ENCODE measurements around the gene RARB.

Gene RARB

DNA sequence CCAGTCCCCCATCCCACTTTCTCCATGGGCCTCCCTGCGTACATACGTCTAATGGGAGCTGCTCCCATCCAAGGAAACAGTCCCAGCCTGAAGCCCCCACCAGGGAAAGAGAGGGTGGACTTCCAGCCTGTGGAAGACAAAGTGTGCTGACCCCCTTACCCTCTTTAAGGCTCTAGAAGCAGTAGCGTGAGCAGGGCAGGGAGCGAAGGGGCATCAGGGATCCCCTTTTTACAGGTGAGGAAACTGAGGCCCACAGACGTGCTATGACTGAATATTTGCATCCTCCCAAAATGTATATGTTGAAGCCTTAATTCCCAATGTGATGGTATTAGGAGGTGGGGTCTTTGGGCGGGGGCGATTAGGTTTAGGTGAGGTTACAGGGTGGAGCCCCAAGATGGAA lies 153.3 kb downstream of the RARB start:
- no peak for DNase-seq (ENCODE audit: low spot score)

DNA sequence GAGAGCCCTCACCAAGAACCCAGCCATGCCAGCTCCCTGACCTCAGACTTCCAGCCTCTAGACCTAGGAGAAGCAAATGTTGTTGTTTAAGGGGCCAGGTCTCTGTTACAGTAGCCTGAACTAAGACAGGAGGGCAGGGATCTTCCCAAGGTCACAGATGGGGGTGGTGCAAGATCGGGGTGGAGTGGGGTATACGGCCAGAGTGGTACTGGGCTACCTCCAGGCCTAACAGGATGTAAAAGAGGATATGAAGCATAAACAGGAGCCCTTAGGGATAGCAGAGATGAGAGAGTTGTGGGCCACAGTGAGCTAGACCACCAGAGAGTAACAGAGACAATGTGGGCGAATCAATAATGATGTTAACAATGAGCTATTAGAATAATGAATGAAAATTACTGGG lies 153.8 kb downstream of the RARB start:
- DNase-seq (ENCODE audit: low spot score), result no peak

DNA sequence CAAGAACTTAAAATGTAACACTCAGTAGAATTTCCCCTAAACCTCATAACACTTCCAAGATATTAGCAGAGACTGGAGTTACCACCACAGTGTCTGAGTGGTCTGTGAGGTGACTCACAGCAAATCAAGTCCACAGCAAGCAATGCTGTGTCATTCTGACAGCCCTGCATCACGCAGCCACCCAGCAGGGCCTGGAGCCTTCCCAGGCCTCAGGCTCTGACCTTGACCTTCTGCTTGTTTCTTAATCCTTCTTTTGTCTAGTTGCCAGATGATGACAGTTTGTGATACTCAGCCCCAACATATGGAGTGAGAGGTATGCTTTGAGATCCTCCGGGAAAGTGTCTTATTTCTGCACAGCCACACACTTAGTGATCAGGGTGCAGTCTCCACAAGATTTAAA lies 154.2 kb downstream of the RARB start:
- no peak for DNase-seq (ENCODE audit: low spot score)

DNA sequence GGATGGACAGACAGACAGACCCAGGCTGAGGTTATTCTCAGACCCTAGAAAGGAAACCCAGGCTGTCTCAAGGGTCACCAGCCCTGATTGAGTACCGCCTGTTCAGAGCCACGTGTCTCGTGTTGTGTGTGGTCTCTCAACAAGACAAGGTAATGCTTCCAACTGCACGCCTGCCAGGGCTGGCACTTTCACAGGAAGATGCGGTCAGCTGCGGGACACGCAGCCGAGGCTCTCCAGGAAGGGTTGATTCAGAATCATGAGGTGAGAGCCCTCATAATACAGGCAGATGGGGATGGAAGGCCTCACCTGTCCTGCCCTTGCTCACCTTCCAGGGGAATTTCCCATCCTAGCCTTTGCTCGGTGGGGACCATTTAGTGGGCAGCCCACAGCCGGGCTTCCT lies 155.3 kb downstream of the RARB start:
- no peak for DNase-seq (ENCODE audit: low spot score)

DNA sequence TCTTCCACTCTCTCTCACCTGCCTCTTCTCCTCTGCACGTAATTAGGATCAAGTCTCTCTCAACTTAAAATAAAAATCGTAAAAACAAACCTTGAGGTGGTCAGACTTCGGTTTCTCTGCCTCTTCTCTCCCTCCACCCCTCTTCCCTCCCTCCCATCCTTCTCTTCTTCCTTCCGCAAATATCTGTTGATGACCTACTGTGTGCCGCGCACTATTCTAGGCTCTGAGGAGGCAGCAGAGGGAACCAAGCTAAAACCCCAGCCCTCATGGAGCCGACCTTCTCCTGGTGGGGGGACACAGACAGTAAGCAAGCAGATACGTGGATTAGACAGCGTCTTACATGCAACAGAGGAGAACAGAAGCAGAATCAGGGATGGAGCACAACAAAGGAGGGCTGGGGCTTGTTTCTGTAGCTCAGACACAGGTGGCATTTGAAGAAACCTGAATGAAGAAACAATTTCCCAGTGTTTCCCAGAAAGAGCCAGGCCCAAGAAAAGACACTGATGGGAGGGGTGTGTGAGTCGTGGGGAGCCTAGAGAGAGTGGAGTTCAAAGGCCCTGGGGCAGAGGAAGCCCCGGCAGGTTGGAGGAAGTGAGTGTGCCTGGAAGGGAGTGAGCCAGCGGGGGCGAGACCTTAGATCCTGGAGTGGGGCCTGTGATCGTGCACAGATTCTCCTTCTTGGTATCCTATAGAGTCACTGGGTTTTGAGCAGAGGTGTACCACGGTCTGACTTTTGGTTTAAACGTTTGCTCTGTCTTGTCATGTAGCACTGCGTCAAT lies 156.1 kb downstream of the RARB start:
- no peak for DNase-seq (ENCODE audit: low spot score)

DNA sequence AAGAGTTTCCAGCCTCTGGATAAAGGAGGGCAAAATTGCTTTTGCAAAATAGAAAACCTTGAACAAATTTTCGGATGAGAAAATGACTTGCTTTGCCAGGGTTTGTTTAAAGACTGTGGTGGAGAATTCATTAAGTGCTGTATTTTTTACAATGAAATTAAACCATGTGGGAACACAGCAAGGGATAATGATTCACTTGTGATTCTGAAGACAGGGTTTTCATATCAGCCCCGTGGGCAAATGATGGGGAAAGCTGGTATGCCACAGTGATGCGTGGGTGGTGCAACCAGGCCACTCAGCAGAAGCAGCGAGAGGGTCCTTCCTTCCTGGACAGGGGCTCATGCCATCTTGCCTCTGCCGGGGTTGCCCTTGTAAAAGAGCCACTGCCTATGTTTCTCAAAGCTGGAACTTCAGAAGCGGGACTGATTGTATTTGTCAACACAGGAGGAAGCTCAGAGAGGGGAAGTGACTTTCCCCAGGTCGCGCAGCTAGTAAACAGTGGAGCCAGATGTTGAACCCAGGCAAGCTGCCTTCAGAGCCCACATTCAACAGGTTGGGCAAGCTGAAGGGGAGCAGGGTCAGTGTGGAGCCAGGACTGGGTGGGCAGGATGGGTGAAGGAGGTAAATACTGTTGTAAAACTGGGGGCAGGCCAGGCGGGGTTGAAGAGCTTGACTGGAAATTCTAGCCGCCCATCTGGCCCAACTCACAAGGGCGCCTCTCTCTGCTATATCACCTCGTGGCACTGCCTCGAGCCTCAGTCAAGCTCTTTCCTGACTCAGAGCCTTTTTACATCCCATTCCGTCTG lies 157.5 kb downstream of the RARB start:
- DNase-seq (ENCODE audit: low spot score), result no peak

DNA sequence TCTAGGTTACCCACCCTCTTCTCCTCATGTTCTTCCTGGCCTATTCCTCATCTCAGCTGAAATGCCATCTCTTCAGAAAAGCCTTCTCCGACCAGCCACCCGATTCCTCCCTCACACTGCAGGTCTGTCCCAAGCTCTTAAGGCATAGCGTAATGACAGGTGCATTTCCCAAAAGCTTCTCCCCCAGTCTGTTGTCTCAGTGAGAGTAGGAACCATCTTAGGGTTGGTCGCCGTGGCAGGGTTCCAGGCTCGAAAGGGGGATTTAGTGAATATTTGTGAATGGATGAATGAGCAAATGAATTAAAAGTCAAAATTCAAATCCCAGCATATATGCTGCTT lies 158.1 kb downstream of the RARB start:
- no peak for DNase-seq (ENCODE audit: low spot score)

DNA sequence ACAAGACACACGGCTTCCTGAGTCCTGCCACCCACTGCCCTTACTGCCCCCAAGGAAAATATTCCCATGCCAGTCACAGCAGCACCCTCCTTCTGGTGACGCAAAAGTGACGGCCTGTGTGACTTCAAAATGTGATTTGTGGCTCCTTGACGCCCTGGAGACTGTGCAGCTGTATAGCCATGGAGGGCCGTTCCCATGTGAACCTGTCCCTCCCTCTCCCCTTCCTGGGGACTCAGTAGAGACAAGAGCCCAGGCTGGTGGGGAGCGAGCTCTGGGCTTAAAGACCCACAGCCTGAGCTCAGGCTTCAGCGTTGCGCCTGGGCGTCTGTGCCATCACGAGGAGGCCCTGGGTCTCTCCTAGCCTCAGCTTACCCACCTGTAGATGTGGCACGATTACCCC lies 158.5 kb downstream of the RARB start:
- DNase-seq (ENCODE audit: low spot score), result no peak

DNA sequence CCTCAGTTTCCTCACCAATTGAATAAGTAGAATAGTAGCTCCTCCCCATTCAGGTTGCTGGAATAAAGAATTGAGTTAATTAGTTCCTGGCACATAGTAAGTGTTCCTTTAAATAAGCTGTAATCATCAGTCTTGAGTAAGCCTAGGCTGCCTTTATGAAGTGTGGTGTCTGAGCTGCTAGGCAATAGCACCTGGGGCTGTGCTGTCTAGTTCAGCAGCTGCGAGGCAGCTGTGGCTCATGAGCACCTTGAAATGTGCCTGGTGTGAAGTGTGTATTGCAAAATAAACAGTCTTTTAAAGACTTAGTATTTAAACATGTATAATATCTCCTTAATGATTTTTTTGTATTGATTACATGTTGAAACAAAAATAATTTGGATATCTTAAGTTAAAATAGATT lies 159.0 kb downstream of the RARB start:
- no peak for DNase-seq (ENCODE audit: low spot score)

DNA sequence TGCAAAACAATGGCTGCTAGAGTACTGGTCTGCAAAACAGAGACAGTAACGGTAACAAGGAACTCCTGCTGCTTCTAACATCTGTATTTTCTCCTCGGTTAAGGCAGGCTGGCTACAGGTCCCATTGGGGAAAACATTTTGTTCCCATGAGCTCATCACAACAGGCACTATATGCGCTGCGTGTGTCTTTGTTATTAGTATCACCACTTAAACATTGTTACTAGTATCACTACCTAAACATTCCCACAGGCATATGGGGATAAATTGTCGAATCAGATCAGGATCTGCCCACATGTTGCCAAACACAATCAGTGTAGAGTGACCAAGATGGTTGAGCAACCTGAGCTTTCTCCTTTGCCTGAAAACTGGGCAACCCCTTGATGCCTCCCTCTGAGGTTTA lies 159.5 kb downstream of the RARB start:
- DNase-seq (ENCODE audit: low spot score), result no peak

DNA sequence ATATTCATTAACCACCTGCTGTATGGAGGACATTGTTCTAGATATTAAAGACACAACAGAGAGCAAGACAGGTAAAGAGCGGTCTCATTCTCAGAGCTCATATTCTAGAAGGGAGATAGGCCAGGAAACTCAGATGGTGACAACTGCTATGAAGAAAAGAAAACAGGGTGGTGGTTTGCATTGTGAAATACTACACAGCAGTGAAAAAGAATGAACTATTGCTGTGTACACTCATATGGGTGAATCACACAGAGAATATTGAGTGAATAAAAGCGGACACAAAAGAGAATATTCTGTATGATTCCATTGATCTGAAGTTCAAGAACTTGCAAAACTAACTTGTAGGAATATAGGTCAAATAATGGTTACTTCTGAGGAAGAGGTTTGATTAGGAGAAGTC lies 159.9 kb downstream of the RARB start:
- DNase-seq (ENCODE audit: low spot score), result no peak

DNA sequence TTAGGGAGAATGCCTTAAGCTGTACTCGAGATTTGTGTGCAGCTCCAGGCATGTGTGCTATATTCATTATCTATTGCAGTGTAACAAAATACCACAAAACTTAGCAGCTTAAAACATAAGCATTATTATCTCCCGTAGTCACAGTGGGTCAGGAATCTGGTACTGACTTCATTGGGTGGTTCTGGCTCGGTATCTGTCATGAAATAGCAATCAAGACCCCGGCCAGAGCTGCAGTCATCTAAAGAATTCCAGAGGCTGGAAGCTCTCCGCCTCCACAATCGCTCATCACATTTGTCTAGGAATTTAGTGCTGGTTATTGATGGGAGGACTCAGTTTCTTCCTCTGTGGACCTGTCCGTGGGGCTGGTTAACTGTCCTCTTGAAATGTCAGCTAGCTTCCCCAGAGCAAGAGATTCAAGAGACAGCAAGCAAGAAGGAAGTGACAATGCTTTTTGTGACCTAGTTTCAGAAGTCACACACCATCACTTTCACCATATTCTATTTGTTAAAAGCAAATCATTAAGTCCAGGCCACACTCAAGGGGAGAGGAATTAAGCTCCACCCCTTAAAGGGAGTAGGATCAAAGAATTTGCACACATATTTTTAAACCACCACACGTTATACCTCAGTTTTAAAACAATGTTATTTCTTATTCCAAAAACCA lies 160.5 kb downstream of the RARB start:
- DNase-seq (ENCODE audit: low spot score), result no peak

DNA sequence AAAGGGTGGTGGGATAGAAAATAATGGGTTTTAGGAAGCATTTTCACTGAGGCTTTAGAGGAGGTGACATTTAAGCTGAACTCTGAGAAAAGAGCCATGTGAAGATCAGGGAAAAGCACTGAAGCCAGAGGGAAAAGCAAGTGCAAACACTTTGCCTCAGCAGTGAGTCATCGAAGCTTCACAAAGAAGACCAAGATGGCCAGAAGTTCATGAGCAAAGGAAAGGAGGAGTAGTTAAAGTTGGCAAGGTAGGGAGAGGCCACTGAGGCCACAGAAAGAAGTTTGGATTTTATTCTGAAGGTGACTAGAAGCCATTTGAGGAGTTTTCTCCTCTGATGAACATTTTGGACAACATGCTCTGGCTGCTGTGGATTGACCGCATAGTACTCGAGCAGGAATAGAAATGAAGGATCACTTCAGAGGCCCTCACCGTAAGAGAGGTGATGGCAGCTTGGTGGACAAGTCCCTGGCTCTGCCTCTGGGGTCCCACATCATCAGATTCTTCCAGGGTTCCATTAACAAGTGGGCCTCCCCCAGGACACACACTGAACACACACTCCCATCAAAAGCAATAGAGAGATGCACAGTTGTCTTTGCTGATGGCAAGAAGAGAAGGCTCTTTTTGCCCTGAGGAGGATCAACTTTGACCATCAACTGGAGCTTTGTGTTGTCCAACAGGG lies 161.2 kb downstream of the RARB start:
- no peak for DNase-seq (ENCODE audit: low spot score)

DNA sequence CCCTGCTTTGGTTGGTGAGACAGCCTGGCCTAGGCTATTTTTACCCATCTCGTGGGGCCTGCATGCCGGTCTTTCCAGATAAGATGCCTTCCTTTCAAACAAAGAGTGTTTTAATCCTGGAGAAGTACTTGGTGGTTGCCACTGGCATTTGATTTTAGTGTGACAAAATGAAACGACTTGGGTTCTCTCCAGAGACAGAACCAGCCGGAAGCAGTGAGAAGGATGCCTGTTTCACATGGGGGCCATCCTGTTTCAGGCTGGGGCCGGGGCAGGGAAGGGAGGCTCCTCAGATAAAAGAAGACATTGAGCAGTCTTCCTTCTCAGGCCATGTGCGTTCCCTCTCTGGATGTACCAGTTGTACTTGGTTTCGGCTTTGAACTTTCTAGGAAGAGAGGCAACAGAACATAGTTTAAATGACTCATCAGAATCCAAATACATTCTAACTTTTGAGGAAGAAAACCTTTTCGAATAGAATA lies 161.8 kb downstream of the RARB start:
- DNase-seq (ENCODE audit: low spot score), result no peak

DNA sequence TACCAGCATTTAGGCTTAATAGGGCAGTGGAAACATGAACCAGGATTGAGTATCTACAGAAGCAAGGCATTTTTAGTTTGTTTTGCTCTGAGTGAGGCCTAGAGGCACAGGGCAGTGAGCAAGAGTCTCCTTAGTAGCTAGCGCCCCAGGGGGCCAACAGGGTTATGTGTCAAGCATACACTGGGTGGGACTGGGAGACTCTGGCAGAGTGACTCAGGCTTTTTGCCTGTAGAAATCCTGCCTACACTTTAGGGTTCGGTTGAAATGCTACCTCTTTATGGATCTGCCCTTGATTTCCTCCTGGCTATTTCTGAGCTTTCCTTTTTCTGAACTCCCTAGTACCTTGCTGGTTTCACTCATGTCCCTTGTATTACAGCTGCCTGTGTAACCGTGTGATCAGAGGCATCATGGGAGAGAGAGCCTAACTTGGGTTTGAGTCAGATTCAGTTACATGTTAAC lies 164.5 kb downstream of the RARB start:
- DNase-seq (ENCODE audit: low spot score), result no peak

DNA sequence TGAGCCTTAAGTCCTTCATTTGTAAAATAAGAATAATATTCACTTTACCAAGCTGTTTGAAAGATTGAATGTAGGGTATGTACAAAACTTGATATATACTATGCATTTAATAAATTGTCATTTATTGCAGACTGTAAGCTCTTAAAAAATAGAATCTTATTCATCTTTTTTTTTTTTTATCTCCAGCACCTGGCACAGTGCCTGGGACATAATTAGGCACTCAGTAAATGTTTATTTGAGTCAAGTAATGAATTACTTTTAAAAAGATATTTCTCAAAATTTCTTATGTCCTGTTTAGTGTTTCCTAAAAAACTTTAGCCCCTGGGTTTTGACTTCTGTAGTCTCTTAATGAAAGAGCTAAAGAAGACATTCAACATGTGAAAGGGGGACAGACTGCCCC lies 164.9 kb downstream of the RARB start:
- DNase-seq (ENCODE audit: low spot score), result no peak

DNA sequence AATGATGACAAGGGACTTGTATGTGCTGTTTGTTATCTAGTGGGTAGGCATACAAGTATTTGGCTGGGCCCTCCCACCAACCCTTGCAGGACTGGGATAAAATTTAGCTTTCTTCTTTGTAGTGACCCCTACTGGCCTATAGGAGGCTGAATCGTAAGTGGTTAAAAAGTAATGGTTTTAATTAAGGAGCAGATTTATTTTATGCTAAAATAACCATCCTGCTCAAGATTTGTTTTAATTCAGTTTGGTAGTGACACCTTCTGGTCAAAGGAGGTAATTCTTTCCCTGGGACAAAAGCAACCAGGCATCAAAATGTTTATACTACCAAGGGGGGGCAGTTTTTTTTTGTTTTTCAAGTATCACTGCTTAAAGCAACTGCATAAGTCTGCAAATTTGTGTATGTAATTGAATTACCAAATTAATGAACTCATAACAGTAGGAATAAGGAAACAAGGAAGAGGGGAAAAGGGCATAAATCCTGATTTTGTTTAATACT lies 166.0 kb downstream of the RARB start:
- DNase-seq (ENCODE audit: low spot score), result peak; percentile 31

DNA sequence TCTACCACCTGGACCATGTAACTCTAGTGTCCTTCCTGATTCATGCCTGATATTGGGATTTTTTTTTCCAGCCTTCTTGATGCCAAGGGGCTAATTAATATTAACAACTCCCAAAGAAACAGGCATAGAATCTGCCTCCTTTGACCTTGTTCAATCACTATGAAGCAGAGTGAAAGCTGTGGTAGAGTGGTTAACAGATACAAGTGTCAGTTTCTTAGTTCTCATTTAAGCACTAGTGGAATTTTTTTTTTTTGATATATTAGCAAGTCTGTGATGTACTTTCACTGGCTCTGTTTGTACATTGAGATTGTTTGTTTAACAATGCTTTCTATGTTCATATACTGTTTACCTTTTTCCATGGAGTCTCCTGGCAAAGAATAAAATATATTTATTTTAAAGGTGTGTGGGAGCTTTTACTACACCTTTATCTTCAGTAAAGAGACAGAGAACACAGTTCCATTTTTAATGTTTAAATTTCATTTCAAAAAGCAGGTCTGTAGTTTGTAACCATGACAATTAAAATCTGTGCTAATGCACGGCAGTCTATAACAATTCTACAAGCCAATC lies 169.6 kb downstream of the RARB start:
- DNase-seq (ENCODE audit: low spot score), result no peak

DNA sequence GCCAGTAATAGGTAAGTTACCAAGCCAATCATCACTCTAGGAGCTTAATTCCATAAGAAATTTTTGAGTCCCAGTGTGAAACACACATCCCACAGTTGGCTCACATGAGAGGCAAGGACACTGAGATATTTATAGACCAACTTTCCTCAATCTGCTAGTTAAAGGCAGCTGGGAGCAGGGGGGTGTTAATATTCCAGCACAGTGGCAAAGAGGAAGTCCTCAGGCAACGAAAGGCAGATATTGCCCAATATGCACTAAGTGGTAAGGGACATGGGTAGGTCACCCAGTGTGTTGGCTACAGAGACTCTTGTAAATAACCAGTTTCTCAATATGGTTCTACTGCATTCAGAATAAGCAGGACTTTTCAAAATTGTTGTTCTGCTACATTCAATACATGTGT lies 175.6 kb downstream of the RARB start:
- DNase-seq (ENCODE audit: low spot score), result no peak

DNA sequence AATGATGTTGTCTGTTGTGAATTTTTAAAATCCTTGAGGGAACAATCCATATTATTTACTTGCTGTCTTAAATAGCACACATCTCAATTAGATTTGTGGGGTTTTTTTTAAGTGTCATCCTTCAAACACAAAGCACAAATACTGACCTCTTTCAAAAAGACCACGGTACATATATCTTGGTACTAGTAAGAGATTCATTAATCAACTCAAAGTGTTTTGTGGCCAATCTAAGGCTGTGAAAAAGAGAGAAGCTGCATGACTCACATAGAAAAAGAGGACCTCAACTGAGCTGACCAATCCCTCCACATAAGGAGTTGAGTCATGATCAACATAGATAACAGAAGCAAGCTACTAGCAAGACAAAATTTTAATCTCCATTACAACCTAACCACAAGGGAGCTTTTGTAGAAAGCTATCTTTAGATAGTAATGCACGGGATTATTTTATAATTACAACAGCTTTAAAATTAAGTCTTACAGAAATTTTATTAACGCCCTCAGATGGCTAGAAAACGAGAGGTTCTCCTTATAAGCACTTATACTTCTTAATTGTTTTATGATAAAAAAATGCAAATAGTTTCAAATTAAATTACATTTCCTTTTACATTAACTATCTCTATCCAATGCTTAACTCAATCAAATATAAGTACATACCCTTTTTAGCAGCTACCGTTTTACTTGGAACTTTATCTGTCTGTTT lies 176.2 kb downstream of the RARB start:
- no peak for DNase-seq (ENCODE audit: low spot score)

DNA sequence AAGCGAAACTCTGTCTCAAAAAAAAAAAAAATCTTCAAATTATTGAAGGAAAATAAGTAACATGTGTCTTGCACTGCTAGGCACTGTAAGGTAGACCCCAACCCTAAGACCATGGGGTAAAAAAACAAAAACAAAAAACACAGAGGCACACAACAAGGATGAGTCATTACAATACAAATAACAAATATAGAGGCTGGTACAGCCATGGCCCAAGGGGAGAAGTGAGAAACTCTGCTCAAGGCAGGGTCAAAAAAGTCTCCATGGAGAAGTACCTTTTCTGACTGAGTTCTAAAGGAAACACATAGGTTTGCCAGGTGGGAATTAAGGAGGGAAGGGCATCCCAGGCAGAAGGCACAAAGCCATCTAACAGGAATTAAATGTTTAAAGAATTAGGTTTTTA lies 182.1 kb downstream of the RARB start:
- no peak for DNase-seq (ENCODE audit: low spot score)

All from iPS-NIHi11 (cell line).